ENCODE results near the gene TYRO3.
"Not testable (repeated sequence)": the region's sequence is repeated elsewhere in the genome, so short reads cannot be mapped to it uniquely, and the experiment has no call there.

Gene TYRO3

GRCh38 chr15:41553731-41554130 lies 5.3 kb upstream of the TYRO3 start:
- no peak for DNase-seq (ENCODE audit: low read depth in 1 of 2, low spot score in 1 of 2)

GRCh38 chr15:41554343-41554742 lies 4.7 kb upstream of the TYRO3 start:
- no peak for DNase-seq (ENCODE audit: low read depth in 1 of 2, low spot score in 1 of 2)

- no peak for DNase-seq (ENCODE audit: low read depth in 1 of 2, low spot score in 1 of 2)
Observed at GRCh38 chr15:41554915-41555314, 4.1 kb upstream of the TYRO3 start.

GRCh38 chr15:41556677-41557076 lies 2.3 kb upstream of the TYRO3 start:
- DNase-seq (ENCODE audit: low read depth in 1 of 2, low spot score in 1 of 2) = no peak

GRCh38 chr15:41557673-41558399 lies 1.2 kb upstream of the TYRO3 start:
- peak; percentile 49 to 57 for DNase-seq (ENCODE audit: low read depth in 1 of 2, low spot score in 1 of 2)

GRCh38 chr15:41559239-41559782 lies 299 bp downstream of the TYRO3 start:
- DNase-seq (ENCODE audit: low read depth in 1 of 2, low spot score in 1 of 2) = no peak

GRCh38 chr15:41560572-41560874 lies 1.5 kb downstream of the TYRO3 start:
- DNase-seq (ENCODE audit: low read depth in 1 of 2, low spot score in 1 of 2) = no peak

GRCh38 chr15:41561104-41561776 lies 2.2 kb downstream of the TYRO3 start:
- DNase-seq (ENCODE audit: low read depth in 1 of 2, low spot score in 1 of 2) = no peak

- DNase-seq (ENCODE audit: low read depth in 1 of 2, low spot score in 1 of 2) = no peak
Observed at GRCh38 chr15:41561777-41562145, 2.7 kb downstream of the TYRO3 start.

- DNase-seq (ENCODE audit: low read depth in 1 of 2, low spot score in 1 of 2) = no peak
Observed at GRCh38 chr15:41562244-41562643, 3.2 kb downstream of the TYRO3 start.

GRCh38 chr15:41562784-41563198 lies 3.8 kb downstream of the TYRO3 start:
- DNase-seq (ENCODE audit: low read depth in 1 of 2, low spot score in 1 of 2) = no peak

- no peak for DNase-seq (ENCODE audit: low read depth in 1 of 2, low spot score in 1 of 2)
Observed at GRCh38 chr15:41564286-41564959, 5.4 kb downstream of the TYRO3 start.

GRCh38 chr15:41564960-41565502 lies 6.0 kb downstream of the TYRO3 start:
- no peak for DNase-seq (ENCODE audit: low read depth in 1 of 2, low spot score in 1 of 2)

GRCh38 chr15:41565702-41566101 lies 6.7 kb downstream of the TYRO3 start:
- DNase-seq (ENCODE audit: low read depth in 1 of 2, low spot score in 1 of 2) = no peak

- DNase-seq (ENCODE audit: low read depth in 1 of 2, low spot score in 1 of 2) = no peak
Observed at GRCh38 chr15:41566121-41566885, 7.3 kb downstream of the TYRO3 start.

- no peak for DNase-seq (ENCODE audit: low read depth in 1 of 2, low spot score in 1 of 2)
Observed at GRCh38 chr15:41567261-41567660, 8.2 kb downstream of the TYRO3 start.

- no peak for DNase-seq (ENCODE audit: low read depth in 1 of 2, low spot score in 1 of 2)
Observed at GRCh38 chr15:41567862-41568261, 8.8 kb downstream of the TYRO3 start.

- DNase-seq (ENCODE audit: low read depth in 1 of 2, low spot score in 1 of 2) = no peak
Observed at GRCh38 chr15:41568350-41569017, 9.5 kb downstream of the TYRO3 start.

- not testable (repeated sequence) for DNase-seq (ENCODE audit: low read depth in 1 of 2, low spot score in 1 of 2)
Observed at GRCh38 chr15:41569232-41569631, 10.2 kb downstream of the TYRO3 start.

GRCh38 chr15:41570764-41571163 lies 11.8 kb downstream of the TYRO3 start:
- DNase-seq (ENCODE audit: low read depth in 1 of 2, low spot score in 1 of 2) = no peak

GRCh38 chr15:41571948-41572347 lies 12.9 kb downstream of the TYRO3 start:
- no peak for DNase-seq (ENCODE audit: low read depth in 1 of 2, low spot score in 1 of 2)

Data from activated CD4-positive, alpha-beta T cell treated with anti-CD3 and anti-CD28 coated beads, Interleukin-2, amount 50 U/mL, for 24 hours (primary cell).